ENCODE data around the gene NISCH. TPM values are rescaled to one million over a fixed set of nuclear protein-coding genes. Genes with fewer than 3 reads are reported as not detected.
A peak's percentile ranks its signal among the peaks of the same experiment; 100 is the strongest.

Gene NISCH
- total RNA-seq, 1 experiment from 2014 or later: 60.4 TPM

GRCh38 chr3:52453496-52454249 lies 1.7 kb upstream of the NISCH start, which contains the start of gene TNNC1:
Gene TNNC1, minus strand, starts transcription at chr3:52454041. Its CDS starts 26 bp downstream, at chr3:52454015.
- ChIA-PET POLR2A (ENCODE audit: unreplicated experiment) (no interaction called here), CTCF (interaction anchor here (0.8 kb wide), 1 partner anchor 8 kb away, joined by 3 read pairs; no protein-coding TSS in a partner anchor)
- no peaks in the 10 kb centered on the region for H3K9me2 ChIP-seq (replicated peaks; ENCODE audit: low read length)
- H3K4me2 ChIP-seq (ENCODE audit: low read length): peak within 1 kb of the TSS; percentile 98
- peak within 1 kb of the TSS; percentile 93 for H2AFZ ChIP-seq (ENCODE audit: low read length)
- no peaks in the 10 kb centered on the region for H3K27me3 ChIP-seq (ENCODE audit: low read length)
- peak within 1 kb of the TSS; percentile 99 for H3K4me3 ChIP-seq (ENCODE audit: low read length)
- peak within 1 kb of the TSS; percentile 96 for H3K9ac ChIP-seq (ENCODE audit: low read length)
- no peaks in the 10 kb centered on the region for H4K20me1 ChIP-seq (ENCODE audit: low read length)
- TF ChIP-seq CTCF (conservative IDR thresholded peaks at IDR 0.05; ENCODE audit: low read depth, low read length) (no peak), EZH2 (IDR thresholded peaks at IDR 0.05; ENCODE audit: low read length, unreplicated experiment) (no peak), EZH2phosphoT487 (IDR thresholded peaks at IDR 0.05; ENCODE audit: borderline replicate concordance, low read length) (no peak)
- peaks cover 28% of the 10 kb centered on the region for H3K4me1 ChIP-seq (ENCODE audit: insufficient read depth, low read length)
- H3F3A ChIP-seq (ENCODE audit: low read length, unreplicated experiment): no peaks in the 10 kb centered on the region
- intact Hi-C loops (cut with micrococcal nuclease): no loop called here
- ATAC-seq (no peak), DNase-seq (no peak)
- no peaks in the 10 kb centered on the region for H3K9me3 ChIP-seq (ENCODE audit: low read length)
- peaks cover 31% of the 10 kb centered on the region for H3K79me2 ChIP-seq (ENCODE audit: low read length)
- no peak within 1 kb of the TSS for H3K27ac ChIP-seq (ENCODE audit: low read length)
- no TSS peak for BruUV-seq (replicated peaks)
- peaks cover 9% of the 10 kb centered on the region for H3K36me3 ChIP-seq (ENCODE audit: low read depth, low read length)

- no peaks in the 10 kb centered on the region for H3K9me3 ChIP-seq (ENCODE audit: low read length)
- no peaks in the 10 kb centered on the region for H4K20me1 ChIP-seq (ENCODE audit: low read length)
- H3K27ac ChIP-seq (ENCODE audit: low read length): no peak overlapping the region
- TF ChIP-seq EZH2phosphoT487 (IDR thresholded peaks at IDR 0.05; ENCODE audit: borderline replicate concordance, low read length): no peak
- TF ChIP-seq CTCF (conservative IDR thresholded peaks at IDR 0.05; ENCODE audit: low read depth, low read length): no peak
- TF ChIP-seq EZH2 (IDR thresholded peaks at IDR 0.05; ENCODE audit: low read length, unreplicated experiment): no peak
- CTCF ChIA-PET: interaction anchor here (0.8 kb wide), 1 partner anchor 9 kb away, joined by 3 read pairs; no protein-coding TSS in a partner anchor
- intact Hi-C loops (cut with micrococcal nuclease): no loop called here
- no peaks in the 10 kb centered on the region for H3K27me3 ChIP-seq (ENCODE audit: low read length)
- H3K79me2 ChIP-seq (ENCODE audit: low read length): peaks cover 31% of the 10 kb centered on the region
- POLR2A ChIA-PET (ENCODE audit: unreplicated experiment): no interaction called here
- no peak overlapping the region for H3K9ac ChIP-seq (ENCODE audit: low read length)
- peaks cover 15% of the 10 kb centered on the region for H3K36me3 ChIP-seq (ENCODE audit: low read depth, low read length)
- no TSS peak for BruUV-seq (replicated peaks)
- H3K9me2 ChIP-seq (replicated peaks; ENCODE audit: low read length): no peaks in the 10 kb centered on the region
- ATAC-seq: no peak
- H2AFZ ChIP-seq (ENCODE audit: low read length): peak overlapping the region; percentile 93
- H3K4me1 ChIP-seq (ENCODE audit: insufficient read depth, low read length): peaks cover 28% of the 10 kb centered on the region
- peak overlapping the region; percentile 99 for H3K4me3 ChIP-seq (ENCODE audit: low read length)
- peak overlapping the region; percentile 98 for H3K4me2 ChIP-seq (ENCODE audit: low read length)
- no peaks in the 10 kb centered on the region for H3F3A ChIP-seq (ENCODE audit: low read length, unreplicated experiment)
- DNase-seq: no peak
Observed at GRCh38 chr3:52454250-52454937, 1.0 kb upstream of the NISCH start.

All from PC-3 (cell line).